ENCODE measurements around the gene OTUB2. TPM values are rescaled to one million over a fixed set of nuclear protein-coding genes. Genes with fewer than 3 reads are reported as not detected.

The OTUB2 gene
- total RNA-seq, 1 experiment from 2014 or later, result 3.0 TPM

GRCh38 chr14:94021416-94022157 is 4.6 kb upstream of the OTUB2 start:
- H3K27me3 ChIP-seq (ENCODE audit: control insufficient read depth, insufficient read depth, low read length), result peaks cover 1% of the 10 kb centered on the region; the same call in 1 of the 2 replicates
- H3K4me3 ChIP-seq (ENCODE audit: insufficient read depth, low read depth, low read length), result no peak overlapping the region
- no peaks in the 10 kb centered on the region for H3K36me3 ChIP-seq (replicated peaks; ENCODE audit: control insufficient read depth, insufficient read depth, low read length)
- DNase-seq, result no peak

GRCh38 chr14:94022532-94023411 is 3.4 kb upstream of the OTUB2 start:
- DNase-seq, result no peak
- H3K4me3 ChIP-seq (ENCODE audit: insufficient read depth, low read depth, low read length), result no peak overlapping the region
- no peaks in the 10 kb centered on the region for H3K36me3 ChIP-seq (replicated peaks; ENCODE audit: control insufficient read depth, insufficient read depth, low read length)
- H3K27me3 ChIP-seq (ENCODE audit: control insufficient read depth, insufficient read depth, low read length), result peaks cover 6% of the 10 kb centered on the region

- Histone ChIP-seq H3K27me3 (ENCODE audit: control insufficient read depth, insufficient read depth, low read length) (peaks cover 6% of the 10 kb centered on the region), H3K36me3 (replicated peaks; ENCODE audit: control insufficient read depth, insufficient read depth, low read length) (no peaks in the 10 kb centered on the region), H3K4me3 (ENCODE audit: insufficient read depth, low read depth, low read length) (no peak overlapping the region)
- no peak for DNase-seq
Measured at GRCh38 chr14:94024549-94024948, 1.6 kb upstream of the OTUB2 start.

GRCh38 chr14:94025720-94026119 is 420 bp upstream of the OTUB2 start:
- DNase-seq, result no peak

DNA sequence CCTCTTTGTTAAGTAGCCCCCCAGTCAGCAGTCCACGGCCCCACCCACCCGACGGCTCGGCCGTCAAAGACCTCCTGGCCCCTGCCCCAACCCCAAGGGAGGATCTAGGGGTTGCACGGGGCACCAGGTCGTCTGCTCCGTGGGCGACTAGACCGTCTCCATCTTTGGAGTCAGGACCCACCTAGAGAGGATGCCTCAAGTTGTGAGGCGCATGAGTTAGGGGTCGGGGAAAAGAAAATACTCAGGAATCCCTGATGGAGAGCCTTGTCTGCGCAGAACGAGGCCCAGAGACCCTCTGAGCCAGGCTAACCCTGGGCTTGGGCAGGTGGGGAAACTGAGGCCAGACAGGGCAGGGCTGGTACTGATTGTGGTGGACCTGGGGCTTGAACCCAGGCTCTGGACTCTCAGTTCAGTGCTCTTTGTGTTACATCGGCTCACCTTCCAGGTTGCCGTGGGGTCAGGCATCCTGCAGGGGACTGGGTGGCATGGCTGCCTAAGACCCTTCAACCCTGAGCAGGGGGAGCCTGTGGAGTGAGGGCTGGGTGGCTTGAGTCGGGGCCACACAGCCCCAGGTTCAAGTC is 839 bp downstream of the OTUB2 start:
- Histone ChIP-seq H3K36me3 (replicated peaks; ENCODE audit: control insufficient read depth, insufficient read depth, low read length) (no peaks in the 10 kb centered on the region), H3K27me3 (ENCODE audit: control insufficient read depth, insufficient read depth, low read length) (peaks cover 6% of the 10 kb centered on the region), H3K4me3 (ENCODE audit: insufficient read depth, low read depth, low read length) (peak overlapping the region; percentile 54)
- DNase-seq, result peak; percentile 74

More at GRCh38 chr14:94025720-94026119, 420 bp upstream of the OTUB2 start:
- Histone ChIP-seq H3K27me3 (ENCODE audit: control insufficient read depth, insufficient read depth, low read length) (peaks cover 6% of the 10 kb centered on the region), H3K4me3 (ENCODE audit: insufficient read depth, low read depth, low read length) (no peak overlapping the region; the same call in 1 of the 2 replicates), H3K36me3 (replicated peaks; ENCODE audit: control insufficient read depth, insufficient read depth, low read length) (no peaks in the 10 kb centered on the region)

DNA sequence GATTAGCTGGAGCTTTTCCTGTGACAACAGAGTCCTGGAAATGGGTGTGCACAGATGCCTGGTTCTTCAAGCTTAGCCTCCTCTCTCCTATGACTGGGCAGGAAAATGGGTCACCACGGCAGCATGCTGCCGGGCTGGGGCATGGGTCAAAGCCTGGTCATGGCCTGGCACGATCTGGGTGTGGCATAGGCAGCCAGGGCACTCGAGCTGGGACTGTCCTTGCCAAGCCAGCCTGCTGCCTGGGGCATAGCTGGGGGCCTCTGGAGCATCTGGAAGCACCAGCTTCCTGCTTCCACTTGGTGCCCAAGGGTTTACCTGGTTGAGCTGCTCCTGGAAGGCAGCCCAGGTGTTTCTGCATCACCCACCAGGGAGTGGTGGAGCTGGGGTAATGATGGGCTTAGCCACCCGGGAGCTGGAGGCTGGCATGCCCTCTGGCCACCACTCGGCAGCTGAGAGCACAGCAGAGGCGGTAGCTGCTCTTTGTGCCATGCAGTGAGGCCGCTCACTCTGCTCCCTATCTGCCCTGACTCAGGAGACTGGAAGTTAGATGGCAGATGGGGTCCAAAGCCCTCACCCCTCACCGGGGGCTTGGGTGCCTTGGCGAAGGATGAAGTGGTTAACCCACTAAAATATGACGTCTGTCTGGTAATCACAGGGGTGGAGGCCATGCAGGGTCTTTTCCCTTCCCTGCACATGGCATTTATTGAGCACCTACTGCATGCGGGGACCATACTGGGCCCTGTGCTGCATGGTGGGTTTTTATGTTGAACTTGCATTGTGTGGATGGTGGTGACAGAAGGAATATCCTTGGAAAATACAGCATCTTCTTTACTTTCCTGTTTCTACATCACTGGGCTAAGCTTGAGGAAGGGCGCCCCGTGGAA is 1.7 kb downstream of the OTUB2 start:
- Histone ChIP-seq H3K36me3 (replicated peaks; ENCODE audit: control insufficient read depth, insufficient read depth, low read length) (no peaks in the 10 kb centered on the region), H3K27me3 (ENCODE audit: control insufficient read depth, insufficient read depth, low read length) (peaks cover 6% of the 10 kb centered on the region), H3K4me3 (ENCODE audit: insufficient read depth, low read depth, low read length) (no peak overlapping the region)
- DNase-seq, result no peak

- Histone ChIP-seq H3K4me3 (ENCODE audit: insufficient read depth, low read depth, low read length) (no peak overlapping the region), H3K36me3 (replicated peaks; ENCODE audit: control insufficient read depth, insufficient read depth, low read length) (no peaks in the 10 kb centered on the region), H3K27me3 (ENCODE audit: control insufficient read depth, insufficient read depth, low read length) (peaks cover 6% of the 10 kb centered on the region)
- no peak for DNase-seq
Measured at GRCh38 chr14:94028450-94028826, 2.3 kb downstream of the OTUB2 start.

DNA sequence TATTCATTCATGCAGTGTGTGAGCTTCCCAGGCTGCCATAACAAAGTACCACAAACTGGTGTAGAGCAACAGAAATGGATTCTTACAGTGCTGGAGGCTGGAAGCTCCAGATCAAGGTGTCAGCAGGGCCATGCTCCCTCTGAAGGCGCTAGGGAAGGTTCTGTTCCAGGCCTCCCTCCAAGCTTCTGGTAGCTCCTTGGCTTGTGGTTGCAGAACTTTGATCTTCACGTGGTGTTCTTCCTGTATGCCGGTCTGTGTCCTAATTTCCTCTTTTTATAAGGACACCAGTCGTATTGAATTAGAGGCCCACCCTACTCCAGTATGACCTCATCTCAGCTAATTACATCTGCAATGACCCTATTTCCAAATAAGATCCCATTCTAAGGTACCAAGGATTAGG is 3.1 kb downstream of the OTUB2 start:
- DNase-seq, result no peak
- no peak overlapping the region for H3K4me3 ChIP-seq (ENCODE audit: insufficient read depth, low read depth, low read length)
- H3K27me3 ChIP-seq (ENCODE audit: control insufficient read depth, insufficient read depth, low read length), result peaks cover 6% of the 10 kb centered on the region
- H3K36me3 ChIP-seq (replicated peaks; ENCODE audit: control insufficient read depth, insufficient read depth, low read length), result no peaks in the 10 kb centered on the region

- Histone ChIP-seq H3K27me3 (ENCODE audit: control insufficient read depth, insufficient read depth, low read length) (peaks cover 6% of the 10 kb centered on the region), H3K36me3 (replicated peaks; ENCODE audit: control insufficient read depth, insufficient read depth, low read length) (no peaks in the 10 kb centered on the region), H3K4me3 (ENCODE audit: insufficient read depth, low read depth, low read length) (no peak overlapping the region)
- no peak for DNase-seq
Measured at GRCh38 chr14:94029671-94030203, 3.6 kb downstream of the OTUB2 start.

DNA sequence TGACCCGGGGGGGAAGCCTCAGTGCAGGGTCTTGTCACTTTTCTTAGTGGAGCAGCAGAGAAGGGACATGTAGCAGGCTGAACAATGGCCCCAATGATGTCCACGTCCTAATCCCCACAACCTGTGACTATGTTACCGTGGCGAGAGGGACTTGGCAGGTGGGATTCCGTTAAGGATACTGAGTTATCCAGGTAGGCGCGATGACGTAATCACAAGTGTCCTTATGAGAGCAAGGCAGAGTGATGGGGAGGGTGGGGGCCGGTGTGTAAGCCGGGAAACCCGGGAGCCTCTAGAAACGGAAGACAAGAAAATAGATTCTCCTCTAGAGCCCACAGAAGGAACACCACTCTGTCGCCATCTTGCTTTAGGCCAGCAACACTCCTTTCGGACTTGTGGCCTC is 4.4 kb downstream of the OTUB2 start:
- H3K27me3 ChIP-seq (ENCODE audit: control insufficient read depth, insufficient read depth, low read length), result peaks cover 6% of the 10 kb centered on the region
- no peak for DNase-seq
- no peak overlapping the region for H3K4me3 ChIP-seq (ENCODE audit: insufficient read depth, low read depth, low read length)
- H3K36me3 ChIP-seq (replicated peaks; ENCODE audit: control insufficient read depth, insufficient read depth, low read length), result no peaks in the 10 kb centered on the region

DNA sequence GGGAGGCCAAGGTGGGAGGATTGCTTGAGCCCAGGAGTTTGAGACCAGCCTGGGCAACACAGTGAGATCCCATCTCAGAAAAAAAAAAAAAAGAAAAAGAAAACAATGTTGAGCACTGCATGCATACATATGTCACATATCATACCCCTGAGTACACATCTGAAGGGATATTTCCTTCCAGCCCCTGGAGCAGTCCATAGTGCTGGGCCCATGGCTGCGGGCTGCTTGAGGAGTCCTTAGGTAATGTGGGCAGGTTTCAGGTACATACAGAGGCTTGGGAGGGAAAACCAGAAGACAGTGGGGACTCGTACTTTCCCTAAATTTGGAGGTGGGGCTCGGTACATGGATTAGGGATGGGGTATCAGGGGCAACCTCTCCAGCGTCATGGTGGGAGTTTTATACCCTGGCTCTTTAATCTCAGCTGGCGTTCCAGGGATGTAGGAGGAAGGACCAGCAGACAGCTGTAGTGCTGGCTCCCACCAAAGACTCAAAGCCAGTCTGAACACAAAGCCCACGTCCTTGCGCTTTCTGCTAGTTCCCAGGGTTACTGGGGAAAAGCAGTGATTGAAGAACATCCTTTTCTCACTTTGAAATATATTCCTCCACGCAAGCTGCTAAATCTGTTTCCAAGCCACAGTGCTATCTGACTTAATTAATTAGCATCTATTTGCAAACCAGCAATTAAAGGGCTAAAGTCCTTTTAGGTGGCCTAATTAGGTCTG is 5.2 kb downstream of the OTUB2 start:
- H3K4me3 ChIP-seq (ENCODE audit: insufficient read depth, low read depth, low read length), result no peak overlapping the region
- H3K27me3 ChIP-seq (ENCODE audit: control insufficient read depth, insufficient read depth, low read length), result peaks cover 6% of the 10 kb centered on the region
- no peak for DNase-seq
- H3K36me3 ChIP-seq (replicated peaks; ENCODE audit: control insufficient read depth, insufficient read depth, low read length), result no peaks in the 10 kb centered on the region

DNA sequence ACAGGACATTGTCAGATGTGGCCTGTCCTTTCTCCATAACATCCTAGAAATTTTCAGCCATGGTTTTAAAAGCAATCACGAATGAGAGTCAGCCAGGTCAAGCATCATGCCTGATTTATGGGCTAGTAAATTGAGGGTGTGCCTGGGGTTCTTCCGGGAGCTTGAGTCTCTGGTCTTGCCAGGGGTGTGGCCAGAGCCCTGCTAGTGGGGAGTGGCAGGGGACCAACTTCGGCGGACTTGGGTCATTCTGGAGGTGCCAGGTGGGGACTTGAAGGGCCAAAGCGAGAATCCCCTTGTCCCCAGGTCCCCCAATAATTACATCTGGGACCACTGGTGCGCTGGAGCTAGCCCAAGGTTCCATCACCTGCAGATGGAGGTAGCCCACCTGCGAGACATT is 5.7 kb downstream of the OTUB2 start:
- no peaks in the 10 kb centered on the region for H3K36me3 ChIP-seq (replicated peaks; ENCODE audit: control insufficient read depth, insufficient read depth, low read length)
- H3K27me3 ChIP-seq (ENCODE audit: control insufficient read depth, insufficient read depth, low read length), result peaks cover 3% of the 10 kb centered on the region
- no peak overlapping the region for H3K4me3 ChIP-seq (ENCODE audit: insufficient read depth, low read depth, low read length)
- DNase-seq, result no peak

DNA sequence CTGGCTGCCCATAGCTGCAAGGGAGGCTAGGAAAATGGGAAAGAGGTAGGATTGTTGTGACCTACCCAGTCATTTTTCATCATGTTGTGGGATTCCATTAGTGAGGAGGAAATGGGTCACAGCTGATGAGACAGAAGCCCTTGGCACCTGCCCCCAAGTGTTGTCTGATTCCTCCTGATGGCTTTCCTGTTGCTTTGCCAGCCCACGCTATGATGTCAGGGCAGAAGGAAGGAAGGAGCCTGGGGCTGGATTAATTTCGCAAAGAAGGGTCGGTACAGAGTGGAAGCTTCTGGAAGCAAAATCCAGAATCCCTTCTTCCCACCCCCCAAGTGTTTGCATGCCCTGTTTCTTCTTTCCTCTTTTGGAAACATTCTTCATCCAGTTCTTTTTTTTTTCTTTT is 8.7 kb downstream of the OTUB2 start:
- no peak for DNase-seq
- Histone ChIP-seq H3K36me3 (replicated peaks; ENCODE audit: control insufficient read depth, insufficient read depth, low read length) (no peaks in the 10 kb centered on the region; the same call in 1 of the 2 replicates), H3K4me3 (ENCODE audit: insufficient read depth, low read depth, low read length) (no peak overlapping the region), H3K27me3 (ENCODE audit: control insufficient read depth, insufficient read depth, low read length) (no peaks in the 10 kb centered on the region)
